SW 1271 (cell line): Measurements from ENCODE around the gene ZPBP2.
"Not testable (repeated sequence)": the region's sequence is repeated elsewhere in the genome, so short reads cannot be mapped to it uniquely, and the experiment has no call there.

Experiments
- DNase-seq, 2 experiments: peaks; one replicate each; lab custom pipeline; 2025; lab: John Stamatoyannopoulos, UW

Gene ZPBP2, protein sequence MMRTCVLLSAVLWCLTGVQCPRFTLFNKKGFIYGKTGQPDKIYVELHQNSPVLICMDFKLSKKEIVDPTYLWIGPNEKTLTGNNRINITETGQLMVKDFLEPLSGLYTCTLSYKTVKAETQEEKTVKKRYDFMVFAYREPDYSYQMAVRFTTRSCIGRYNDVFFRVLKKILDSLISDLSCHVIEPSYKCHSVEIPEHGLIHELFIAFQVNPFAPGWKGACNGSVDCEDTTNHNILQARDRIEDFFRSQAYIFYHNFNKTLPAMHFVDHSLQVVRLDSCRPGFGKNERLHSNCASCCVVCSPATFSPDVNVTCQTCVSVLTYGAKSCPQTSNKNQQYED

GRCh38 chr17:39867880-39868553 lies at the start of gene ZPBP2:
ZPBP2 (plus strand) TSS chr17:39868202; CDS start chr17:39868355, 153 bp downstream.
- no peak for DNase-seq

DNA sequence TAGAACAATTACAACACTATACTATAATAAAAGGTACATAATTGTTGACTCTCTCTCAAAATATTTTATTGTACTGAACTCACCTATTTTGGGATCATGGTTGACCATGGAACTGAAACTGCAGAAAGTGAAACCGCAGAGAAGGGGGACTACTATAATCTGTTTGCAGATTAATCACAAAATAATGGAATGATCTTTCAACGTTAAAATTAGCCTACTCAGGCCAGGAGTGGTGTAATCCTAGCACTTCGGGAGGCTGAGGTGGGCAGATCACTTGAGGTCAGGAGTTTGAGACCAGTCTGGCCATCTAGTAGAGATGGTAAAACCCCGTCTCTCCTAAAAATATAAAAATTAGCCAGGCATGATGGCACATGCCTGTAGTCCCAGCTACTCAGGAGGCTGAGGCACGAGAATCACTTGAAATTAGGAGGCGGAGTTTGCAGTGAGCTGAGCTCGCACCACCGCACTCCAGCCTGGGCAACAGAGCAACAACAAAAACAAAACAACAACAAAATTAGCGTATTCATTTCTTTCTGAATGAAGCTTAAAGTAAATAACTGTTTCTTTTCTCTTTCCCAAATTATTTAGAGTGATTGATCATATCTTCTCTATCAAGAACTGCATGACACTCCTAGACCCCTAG lies 49.5 kb upstream of the ZPBP2 start:
- DNase-seq, result no peak

DNA sequence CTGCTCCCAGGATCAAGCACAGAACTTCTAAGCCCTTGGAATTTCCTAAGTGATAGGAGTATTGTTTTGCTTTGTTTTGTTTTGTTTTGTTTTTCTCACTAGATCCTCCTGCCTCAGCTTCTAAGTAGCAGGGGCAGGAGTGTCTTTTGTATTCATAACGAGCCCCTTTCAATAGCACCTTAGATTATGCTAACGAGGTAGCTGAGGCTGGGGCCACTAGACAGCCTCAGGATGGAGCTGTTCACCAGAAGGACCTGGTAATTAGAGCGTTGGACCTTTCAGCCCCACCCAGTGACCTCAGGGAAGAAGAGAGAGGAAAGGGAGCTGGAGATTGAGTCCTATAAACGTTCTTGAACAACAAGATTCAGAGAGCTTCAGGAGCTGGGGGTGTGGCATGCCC lies 47.5 kb upstream of the ZPBP2 start:
- DNase-seq, result no peak

DNA sequence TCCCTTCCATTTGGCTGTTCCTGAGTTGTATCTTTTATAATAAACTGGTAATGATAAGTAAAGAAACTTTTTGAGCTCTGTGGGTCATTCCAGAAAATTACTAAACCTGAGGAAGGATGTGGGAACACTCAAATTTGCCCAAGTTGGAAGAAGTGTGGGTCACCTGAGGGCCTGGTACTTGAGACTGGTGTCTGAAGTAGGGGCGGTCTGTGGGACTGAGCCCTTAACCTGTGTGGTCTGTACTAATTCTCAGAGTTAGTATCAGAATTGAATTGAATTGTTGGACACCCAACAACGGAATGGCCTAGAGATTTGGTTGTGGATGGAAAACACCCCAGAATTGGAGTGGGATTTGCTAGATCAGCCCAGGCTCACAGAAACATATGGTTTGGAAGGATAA lies 47.0 kb upstream of the ZPBP2 start:
- no peak for DNase-seq

DNA sequence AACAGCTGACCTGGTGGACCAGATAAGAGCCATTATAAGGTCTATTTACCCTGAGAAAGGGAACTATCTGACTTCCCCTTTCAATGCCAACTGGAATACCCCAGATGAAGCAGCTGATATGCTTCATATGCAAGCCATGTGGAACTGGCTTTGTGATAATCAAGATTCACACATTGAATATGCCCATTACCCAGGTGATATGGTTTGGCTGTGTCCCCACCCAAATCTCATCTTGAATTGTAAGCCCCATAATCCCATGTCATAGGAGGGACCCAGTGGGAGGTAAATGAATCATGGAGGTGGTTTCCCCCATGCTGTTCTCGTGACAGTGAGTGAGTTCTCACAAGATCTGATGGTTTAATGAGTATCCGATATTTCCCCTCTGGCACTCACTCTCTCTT lies 46.0 kb upstream of the ZPBP2 start:
- no peak for DNase-seq

DNA sequence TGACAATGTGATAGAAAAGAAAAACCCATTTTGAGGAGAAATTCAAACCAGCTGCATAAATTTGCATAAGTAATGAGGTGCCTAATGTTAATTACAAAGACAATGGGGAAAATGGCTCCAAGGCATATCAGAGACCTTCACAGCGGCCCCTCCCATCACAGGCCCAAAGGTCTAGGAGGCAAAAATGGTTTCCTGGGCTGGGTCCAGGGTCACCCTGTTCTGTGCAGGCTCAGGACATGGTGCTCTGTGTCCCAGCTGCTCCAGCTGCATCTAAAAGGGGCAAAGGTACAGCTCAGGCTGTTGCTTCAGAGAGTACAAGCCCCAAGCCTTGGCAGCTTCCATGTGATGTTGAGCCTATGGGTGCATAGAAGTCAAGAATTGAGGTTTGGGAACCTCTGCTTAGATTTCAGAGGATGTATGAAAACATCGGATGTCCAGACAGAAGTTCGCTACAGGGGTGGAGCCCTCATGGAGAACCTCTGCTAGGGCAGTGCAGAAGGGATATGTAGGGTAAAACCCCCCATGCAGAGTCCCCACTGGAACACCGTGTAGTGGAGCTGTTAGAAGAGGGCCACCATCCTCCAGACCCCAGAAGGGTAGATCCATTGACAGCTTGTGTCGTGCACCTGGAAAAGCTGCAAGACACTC lies 44.5 kb upstream of the ZPBP2 start:
- DNase-seq, result no peak

DNA sequence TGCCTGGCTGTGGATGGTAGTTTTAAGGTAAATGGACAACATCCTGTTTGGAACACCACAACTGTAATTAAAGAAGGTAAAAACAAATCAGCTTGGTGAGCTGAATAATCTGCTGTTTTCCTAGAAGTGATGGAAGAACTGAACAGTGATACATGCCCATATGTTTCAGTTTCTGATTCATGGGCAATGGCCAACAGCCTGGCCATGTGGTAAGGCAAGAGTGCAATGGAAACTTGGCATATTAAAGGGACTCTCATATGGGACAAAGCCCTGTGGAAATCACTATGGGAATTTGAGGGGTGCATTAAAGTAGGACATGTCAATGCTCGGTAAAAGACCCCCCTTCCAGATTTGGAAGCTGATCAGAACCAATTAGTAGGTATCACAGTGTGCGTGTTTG lies 41.7 kb upstream of the ZPBP2 start:
- DNase-seq, result no peak

GRCh38 chr17:39828443-39828842 lies 39.6 kb upstream of the ZPBP2 start:
- DNase-seq, result no peak

- DNase-seq, result no peak
These were observed 36.4 kb upstream of the ZPBP2 start for GRCh38 chr17:39831588-39831987.

DNA sequence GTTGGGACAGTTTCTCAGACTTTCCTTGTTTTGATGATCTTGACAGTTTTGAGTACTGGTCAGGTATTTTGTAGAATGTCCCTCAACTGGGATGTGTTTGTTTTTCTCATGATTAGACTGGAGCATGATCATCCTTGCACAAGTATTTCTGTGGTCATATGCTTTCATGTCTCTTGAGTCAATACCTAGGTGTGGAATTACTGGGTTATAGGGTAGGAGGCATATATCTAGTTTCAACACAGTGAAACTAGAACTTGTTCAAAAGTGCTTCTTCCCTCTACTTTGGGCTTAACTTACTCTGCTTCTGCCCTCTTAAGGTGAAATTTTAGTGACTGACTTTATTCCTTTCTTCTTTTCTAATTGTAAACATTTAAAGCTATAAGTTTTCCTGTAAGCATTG lies 34.0 kb upstream of the ZPBP2 start:
- DNase-seq, result no peak

DNA sequence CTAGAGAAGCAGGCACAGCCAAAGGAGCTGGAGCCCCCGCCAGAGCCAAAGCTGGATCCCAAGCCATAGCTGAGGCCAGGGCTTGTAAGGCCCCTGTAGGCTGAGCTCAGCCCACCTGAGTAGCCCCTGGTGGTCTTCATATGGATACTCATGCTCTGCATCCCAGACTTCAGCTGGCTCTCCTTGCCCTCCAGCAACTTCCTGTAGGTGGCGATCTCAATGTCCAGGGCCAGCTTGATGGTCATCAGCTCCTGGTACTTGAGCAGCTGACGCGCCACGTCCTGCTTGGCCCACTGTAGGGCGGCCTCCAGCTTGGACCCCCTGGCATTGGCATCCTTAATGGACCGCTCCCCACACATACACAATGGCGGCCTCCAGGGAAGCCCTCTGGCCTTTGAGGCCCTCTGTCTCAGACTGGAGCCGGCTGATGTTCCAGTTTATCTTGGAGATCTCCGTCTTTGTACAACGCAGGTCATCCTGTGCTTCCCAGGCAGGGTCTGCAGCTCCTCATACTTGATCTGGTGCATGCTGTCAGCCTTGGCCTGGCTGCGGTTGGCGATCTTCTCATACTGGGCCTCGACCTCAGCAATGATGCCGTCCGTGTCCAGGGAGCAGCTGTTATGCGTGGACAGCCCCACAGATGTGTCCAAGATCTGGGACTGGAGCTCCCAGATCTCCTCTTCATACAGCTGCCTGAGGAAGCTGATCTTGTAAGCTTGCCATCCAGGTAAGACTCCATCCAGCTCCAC lies 32.8 kb upstream of the ZPBP2 start:
- DNase-seq, result no peak

- DNase-seq, result no peak
These were observed 31.9 kb upstream of the ZPBP2 start for GRCh38 chr17:39836117-39836516.

GRCh38 chr17:39838057-39838456 lies 29.9 kb upstream of the ZPBP2 start:
- DNase-seq, result no peak

GRCh38 chr17:39838784-39839183 lies 29.2 kb upstream of the ZPBP2 start:
- DNase-seq, result no peak

- DNase-seq, result no peak
These were observed 26.8 kb upstream of the ZPBP2 start for GRCh38 chr17:39841134-39841683.

DNA sequence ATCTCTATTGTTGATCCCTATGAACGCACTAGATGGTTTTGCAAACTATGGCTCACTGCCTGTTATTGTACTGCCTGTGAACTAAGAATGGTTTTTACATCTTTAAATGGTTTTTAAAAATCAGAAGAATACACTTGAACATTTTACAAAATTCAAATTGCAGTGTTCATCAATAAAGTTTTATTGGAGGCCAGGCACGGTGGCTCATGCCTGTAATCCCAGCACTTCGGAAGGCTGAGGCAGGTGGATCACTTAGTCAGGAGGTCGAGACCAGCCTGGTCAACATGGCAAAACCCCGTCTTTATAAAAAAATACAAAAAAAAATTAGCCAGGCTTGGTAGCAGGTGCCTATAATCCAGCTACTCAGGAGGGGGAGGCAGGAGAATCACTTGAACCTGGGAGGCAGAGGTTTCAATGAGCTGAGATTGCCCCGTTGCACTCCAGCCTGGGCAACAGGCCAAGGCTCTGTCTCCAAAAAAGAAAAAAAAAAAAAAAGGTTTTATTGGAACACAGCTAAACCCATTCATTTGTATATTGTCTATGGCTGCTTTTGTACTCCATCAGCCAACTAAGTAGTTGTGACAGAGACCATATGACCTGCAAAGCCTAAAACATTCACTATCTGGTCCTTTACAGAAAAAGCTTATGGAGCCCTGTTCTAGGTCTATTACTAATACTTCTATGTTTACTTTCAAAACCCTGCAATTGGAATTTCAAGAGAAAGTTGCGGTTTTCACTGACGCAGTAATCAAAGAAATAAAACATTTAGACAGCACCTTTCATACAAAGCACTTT lies 22.8 kb upstream of the ZPBP2 start:
- no peak for DNase-seq

- no peak for DNase-seq
These were observed 21.8 kb upstream of the ZPBP2 start for GRCh38 chr17:39846205-39846604.

GRCh38 chr17:39848600-39848999 lies 19.4 kb upstream of the ZPBP2 start:
- DNase-seq, result no peak

DNA sequence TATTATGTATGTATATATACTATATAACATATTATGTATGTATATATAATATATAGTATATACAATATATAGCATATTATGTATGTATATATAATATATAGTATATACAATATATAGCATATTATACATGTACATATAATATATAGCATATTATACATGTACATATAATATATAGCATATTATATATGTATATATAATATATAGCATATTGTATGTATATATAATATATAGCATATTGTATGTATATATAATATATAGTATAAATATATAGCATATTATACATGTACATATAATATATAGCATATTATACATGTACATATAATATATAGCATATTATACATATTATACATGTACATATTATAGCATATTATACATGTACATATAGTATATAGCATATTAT lies 17.8 kb upstream of the ZPBP2 start:
- not testable (repeated sequence) for DNase-seq

DNA sequence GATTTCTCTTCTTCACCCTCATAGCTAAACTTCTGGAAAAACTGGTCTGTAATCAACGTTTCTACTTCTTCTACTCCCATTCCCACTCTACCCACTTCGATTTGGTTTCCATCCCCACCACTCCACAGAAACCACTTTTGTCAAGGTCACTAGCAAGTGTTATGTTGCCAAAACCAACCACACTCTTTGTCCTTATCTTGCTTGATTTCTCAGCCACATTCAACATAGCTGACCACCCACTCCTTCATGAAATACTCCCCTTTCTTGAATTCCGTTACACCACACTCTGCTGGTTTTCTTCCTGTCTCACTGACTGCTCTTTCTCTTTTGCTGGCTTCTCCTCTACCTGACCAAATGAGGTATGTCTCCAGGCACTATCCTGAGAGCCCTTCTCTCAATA lies 15.8 kb upstream of the ZPBP2 start:
- DNase-seq, result no peak

DNA sequence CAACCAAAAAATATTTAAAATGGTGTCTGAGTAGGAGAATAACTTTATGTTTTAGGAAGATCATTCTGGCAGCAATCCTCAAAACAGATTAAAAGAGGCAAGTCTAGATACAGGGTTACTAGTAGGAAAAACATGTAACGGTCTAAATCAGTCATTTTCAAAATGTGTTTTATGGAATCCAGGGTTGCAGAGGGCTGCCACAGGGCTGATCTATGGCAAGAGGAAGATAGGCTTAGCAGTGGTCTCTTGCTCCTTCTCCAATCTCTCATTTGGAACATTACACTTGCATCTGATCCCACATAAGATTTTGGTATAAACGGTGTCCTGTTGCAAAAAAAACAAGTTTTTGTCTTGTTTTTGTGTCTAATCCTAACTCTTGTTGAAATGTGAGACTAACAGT lies 13.1 kb upstream of the ZPBP2 start:
- DNase-seq, result no peak
